HUES6 (cell line): ENCODE results near the gene MAML3.

ENCODE experiments used
- H3K27ac ChIP-seq: 2 replicates; pipeline ENCODE4 v1.7.0; 2013; ENCODE audit warnings: low read depth, mild to moderate bottlenecking, low read length, inconsistent platforms
- H3K27me3 ChIP-seq: 2 replicates; pipeline ENCODE4 v1.6.1; 2013; ENCODE audit warnings: low read length; ENCODE audit not compliant: control insufficient read depth, insufficient read depth
- H3K36me3 ChIP-seq: 2 replicates; pipeline ENCODE4 v1.6.1; 2013; ENCODE audit warnings: low read length; ENCODE audit not compliant: control insufficient read depth, insufficient read depth
- H3K4me1 ChIP-seq: 2 replicates; pipeline ENCODE4 v1.6.1; 2013; ENCODE audit warnings: low read length; ENCODE audit not compliant: control insufficient read depth, insufficient read depth
- H3K4me3 ChIP-seq: 2 replicates; pipeline ENCODE4 v1.5.1; 2013; ENCODE audit warnings: low read depth, low read length
- H3K9ac ChIP-seq: one replicate; pipeline ENCODE4 v1.6.1; 2013; ENCODE audit warnings: mild to moderate bottlenecking, low read length
- H3K9me3 ChIP-seq: 2 replicates; pipeline ENCODE4 v1.6.1; 2013; ENCODE audit warnings: low read depth, low read length; ENCODE audit not compliant: control insufficient read depth, insufficient read depth

The MAML3 gene

DNA sequence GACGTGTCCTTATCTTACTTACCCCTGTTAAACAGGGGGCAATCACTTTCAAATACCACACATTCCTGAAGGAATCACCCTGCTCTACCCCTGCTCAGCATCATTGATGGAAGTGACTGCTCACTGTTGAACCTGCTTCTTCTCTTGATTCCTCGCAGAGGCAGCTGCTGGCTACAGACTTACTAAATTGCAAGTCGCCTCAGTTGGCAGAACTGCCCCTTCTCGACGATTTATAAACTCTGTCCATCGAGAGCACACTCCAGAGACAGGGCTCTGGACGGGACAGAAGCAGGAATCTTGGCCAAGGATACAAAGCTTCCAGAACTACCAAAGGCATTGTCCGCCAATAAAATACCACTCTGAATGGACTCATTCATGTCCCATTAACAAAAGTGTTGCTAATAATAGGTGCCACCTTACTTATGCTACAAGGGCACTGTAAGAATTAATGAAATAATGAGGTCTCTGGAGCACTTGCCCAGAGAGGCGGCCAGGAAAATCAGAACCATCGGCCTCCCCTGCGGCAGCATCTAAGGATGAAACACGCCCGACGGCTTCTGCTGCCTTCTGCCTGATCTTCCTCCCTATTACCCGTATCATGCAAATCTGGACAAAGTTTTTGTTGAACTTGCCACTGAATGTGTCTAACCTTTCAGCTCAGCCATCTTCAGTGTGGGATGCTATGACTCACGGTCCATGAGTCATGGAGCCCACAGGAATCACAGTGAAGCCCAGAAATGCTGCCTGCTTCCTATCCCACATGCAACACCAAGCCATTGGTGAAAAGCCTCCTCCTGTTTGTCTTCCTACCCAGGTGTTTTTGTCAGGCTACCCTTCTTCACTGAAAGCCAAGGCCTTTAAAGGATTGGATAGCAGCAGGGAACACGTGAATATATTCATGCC lies 164.9 kb downstream of the MAML3 start:
- H3K4me1 ChIP-seq, result peaks cover 16% of the 10 kb centered on the region
- H3K9ac ChIP-seq, result no peak overlapping the region
- H3K4me3 ChIP-seq, result no peak overlapping the region
- H3K9me3 ChIP-seq, result no peaks in the 10 kb centered on the region
- no peaks in the 10 kb centered on the region for H3K27me3 ChIP-seq
- H3K36me3 ChIP-seq, result no peaks in the 10 kb centered on the region
- no peak overlapping the region for H3K27ac ChIP-seq

DNA sequence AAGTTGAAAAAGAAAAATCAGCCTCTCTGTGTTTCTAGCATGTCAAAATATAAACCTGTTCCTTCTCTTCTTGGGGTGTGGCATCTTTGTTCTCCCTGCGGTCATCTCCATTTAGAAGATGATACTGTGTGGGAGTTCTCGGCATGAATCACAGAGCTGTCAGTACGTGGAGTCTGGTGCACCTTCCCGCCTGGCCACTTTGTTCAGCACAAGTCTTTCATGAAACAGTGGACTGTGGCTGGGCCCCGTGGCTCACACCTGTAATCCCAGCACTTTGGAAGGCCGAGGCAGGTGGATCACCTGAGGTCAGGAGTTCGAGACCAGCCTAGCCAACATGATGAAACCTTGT lies 166.5 kb downstream of the MAML3 start:
- Histone ChIP-seq H3K4me1 (peaks cover 16% of the 10 kb centered on the region), H3K27me3 (no peaks in the 10 kb centered on the region), H3K9me3 (no peaks in the 10 kb centered on the region), H3K27ac (no peak overlapping the region), H3K4me3 (no peak overlapping the region), H3K9ac (no peak overlapping the region), H3K36me3 (no peaks in the 10 kb centered on the region)

DNA sequence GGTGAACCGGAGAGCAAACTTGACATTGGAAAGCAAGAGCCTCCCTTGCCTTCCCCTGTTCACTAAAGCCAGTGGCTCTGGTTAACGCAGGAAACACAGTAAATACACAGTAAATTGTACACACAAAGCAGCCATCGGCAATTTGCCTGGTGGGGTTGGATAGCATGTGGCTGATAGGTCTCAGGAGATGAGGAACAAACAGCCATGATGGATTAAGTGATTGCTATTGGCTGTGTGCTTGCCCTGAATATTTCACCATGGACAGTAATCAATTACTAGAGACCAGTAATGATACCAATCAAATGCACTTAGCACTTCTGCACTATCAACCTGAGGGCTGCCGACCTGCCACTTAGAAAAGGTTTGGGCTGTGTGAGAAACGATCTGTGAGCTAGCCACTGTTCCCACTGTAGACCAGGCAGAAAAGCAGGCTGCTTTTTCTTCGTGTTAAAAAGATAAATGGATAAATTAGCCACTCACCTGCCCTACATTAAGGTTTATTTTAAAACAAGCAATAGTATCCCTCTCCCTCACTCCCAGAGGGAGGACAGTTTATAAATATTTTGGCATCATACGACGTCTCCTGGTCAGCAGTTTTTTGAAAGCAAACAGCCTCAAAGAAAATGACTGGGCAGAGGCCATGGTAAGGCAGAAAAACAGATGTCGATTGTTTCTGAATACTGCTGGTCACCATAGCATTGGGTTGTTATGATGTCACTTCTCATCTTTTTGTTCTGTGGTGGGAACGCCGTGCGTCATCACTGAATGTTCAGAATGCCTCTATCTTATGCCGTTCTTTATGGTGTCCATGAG lies 167.1 kb downstream of the MAML3 start:
- Histone ChIP-seq H3K9ac (no peak overlapping the region), H3K4me1 (peaks cover 16% of the 10 kb centered on the region), H3K9me3 (no peaks in the 10 kb centered on the region), H3K36me3 (no peaks in the 10 kb centered on the region), H3K27ac (no peak overlapping the region), H3K4me3 (no peak overlapping the region), H3K27me3 (no peaks in the 10 kb centered on the region)

DNA sequence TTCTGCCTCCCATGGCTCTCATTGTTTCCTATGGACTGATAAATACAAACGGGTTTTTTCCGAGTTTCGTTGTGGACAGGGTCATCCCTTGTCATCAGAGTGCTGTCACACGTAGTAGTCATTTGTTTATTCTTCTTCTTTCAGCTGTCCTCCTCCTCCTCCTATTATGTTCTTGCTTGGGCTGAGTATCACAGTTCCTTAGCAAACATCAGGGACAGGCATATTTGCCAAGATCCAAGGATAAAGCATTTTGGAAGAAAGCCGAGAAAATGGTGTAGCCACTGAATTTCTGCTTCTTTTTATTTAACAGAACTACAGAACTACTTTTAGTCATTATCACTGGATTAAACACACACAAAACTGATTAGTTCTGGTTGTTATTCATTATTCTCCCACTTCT lies 167.9 kb downstream of the MAML3 start:
- Histone ChIP-seq H3K9me3 (no peaks in the 10 kb centered on the region), H3K4me3 (no peak overlapping the region), H3K36me3 (no peaks in the 10 kb centered on the region), H3K27me3 (no peaks in the 10 kb centered on the region), H3K4me1 (peaks cover 16% of the 10 kb centered on the region), H3K9ac (no peak overlapping the region), H3K27ac (no peak overlapping the region)

DNA sequence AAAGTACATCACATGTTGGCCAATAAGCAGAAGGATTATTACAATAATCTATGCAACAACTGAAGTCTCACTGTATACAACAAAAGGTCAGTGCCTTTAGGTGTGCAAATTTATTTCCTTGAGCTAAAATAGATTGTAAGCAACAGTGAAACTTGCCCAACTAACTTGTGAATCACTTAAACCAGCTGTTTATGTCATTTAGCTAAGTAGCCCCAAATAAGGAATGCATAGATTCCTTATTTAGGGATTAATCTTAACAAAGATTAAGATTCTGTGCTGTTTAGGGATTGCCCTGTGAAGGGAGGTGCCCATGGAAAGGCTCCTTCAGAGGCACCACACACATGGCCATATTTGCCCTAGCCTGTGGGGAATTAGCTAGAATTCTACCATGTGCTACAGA lies 168.6 kb downstream of the MAML3 start:
- no peak overlapping the region for H3K4me3 ChIP-seq
- no peak overlapping the region for H3K27ac ChIP-seq
- H3K9me3 ChIP-seq, result no peaks in the 10 kb centered on the region
- H3K27me3 ChIP-seq, result no peaks in the 10 kb centered on the region
- no peaks in the 10 kb centered on the region for H3K36me3 ChIP-seq
- H3K4me1 ChIP-seq, result peaks cover 16% of the 10 kb centered on the region
- no peak overlapping the region for H3K9ac ChIP-seq

DNA sequence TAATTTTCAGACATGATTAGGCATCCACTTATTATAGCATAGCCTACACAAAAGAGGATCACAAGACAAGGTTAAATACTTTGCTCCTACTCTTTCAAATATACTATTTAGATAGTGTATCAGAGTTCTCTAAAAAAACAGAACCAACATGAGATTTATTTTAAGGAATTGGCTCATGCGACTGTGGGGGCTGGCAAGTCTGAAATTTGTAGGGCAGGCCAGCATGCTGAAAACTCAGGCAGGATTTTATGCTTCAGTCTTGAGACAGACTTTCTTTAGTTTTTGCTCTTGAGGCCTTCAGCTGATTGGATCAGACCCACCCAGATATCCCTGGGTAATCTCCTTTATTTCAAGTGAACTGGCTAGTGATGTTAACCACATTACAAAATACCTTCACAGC lies 169.5 kb downstream of the MAML3 start:
- no peaks in the 10 kb centered on the region for H3K27me3 ChIP-seq
- H3K4me1 ChIP-seq, result peaks cover 13% of the 10 kb centered on the region
- 0 out of 2 replicates have a peak, but pooled peaks cover 1% of the 10 kb centered on the region for H3K9me3 ChIP-seq
- no peaks in the 10 kb centered on the region for H3K36me3 ChIP-seq
- no peak overlapping the region for H3K4me3 ChIP-seq
- no peak overlapping the region for H3K9ac ChIP-seq
- no peak overlapping the region for H3K27ac ChIP-seq

DNA sequence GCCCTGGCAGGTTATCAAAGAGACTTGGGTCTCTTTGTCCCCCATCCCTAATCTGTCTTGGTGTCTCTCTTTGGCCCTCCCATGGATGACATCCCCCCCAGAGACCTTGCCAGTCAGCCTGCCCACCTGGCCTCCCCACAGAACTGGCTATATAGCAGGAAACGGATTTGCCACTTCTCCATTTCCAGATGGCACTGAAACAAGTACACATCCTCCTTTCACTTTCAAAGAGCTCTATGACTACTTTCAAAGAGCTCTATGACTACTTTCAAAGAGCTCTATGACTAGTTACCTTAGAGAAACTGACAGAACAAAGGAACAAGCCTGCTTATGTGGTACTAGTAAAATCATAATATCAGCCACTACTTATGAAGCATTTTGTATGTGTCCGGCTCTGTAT lies 175.3 kb downstream of the MAML3 start:
- Histone ChIP-seq H3K27me3 (peaks cover 34% of the 10 kb centered on the region), H3K4me1 (no peaks in the 10 kb centered on the region), H3K36me3 (no peaks in the 10 kb centered on the region), H3K4me3 (no peak overlapping the region), H3K9me3 (0 out of 2 replicates have a peak, but pooled peaks cover 2% of the 10 kb centered on the region), H3K9ac (no peak overlapping the region), H3K27ac (no peak overlapping the region)

DNA sequence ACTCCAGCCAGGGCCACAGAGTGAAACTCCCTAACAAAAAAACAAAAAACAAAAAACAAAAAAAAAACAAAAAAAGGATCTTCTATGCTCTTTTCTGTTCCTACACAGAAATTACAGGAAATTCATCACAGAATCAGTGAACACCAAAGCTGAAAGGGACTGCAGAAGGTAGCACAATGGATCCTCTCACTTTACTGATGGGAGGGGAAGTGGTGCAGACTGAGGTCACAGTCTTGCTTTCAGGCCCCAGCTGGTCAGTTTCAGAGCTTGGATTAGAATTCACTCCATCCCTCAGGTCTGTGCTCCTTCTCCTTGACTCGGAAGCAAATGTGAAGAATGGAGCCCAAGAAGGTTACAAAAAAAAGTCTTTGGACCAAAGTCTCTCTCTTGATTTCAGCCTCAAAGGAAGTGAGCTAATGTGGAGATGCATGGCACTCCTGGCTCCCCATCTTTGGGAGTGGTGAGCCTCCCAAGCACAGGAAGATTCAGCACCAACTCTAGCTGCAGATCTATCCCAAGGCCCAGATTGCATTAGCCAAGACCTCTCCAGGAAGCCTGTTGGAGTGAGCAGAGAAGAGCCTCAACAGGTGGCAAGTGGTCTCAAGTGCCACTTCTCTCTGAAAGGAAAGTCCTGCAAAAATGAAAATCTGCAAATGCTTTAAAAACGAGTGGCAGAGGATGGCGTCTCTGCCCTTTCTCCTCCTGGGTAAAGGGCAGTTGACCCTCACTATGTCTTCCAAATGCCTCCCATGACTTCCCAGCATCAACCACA lies 176.0 kb downstream of the MAML3 start:
- Histone ChIP-seq H3K4me1 (no peaks in the 10 kb centered on the region), H3K36me3 (no peaks in the 10 kb centered on the region), H3K27ac (no peak overlapping the region), H3K4me3 (no peak overlapping the region), H3K27me3 (peaks cover 40% of the 10 kb centered on the region), H3K9ac (no peak overlapping the region), H3K9me3 (0 out of 2 replicates have a peak, but pooled peaks cover 2% of the 10 kb centered on the region)

DNA sequence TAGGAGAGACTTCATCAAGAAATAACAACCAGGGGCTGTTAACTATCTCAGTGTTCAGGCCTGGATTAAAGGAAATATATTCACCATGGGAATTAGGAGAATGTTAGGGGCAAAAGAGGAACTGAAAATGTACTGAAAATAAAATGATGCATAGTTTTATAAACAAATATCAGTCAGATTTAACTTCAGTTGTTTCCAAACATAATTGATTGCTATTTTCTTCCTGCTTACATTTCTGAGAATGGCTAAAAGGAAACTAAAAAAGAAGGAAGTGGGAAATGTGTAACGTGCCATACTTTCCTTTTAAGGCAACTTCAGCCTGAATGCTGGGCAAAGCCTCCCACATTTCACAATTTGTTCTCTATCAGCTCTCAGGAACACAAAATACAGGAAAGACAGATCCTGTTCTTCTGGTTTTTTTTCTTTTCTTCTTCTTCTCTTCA lies 178.1 kb downstream of the MAML3 start:
- Histone ChIP-seq H3K27ac (no peak overlapping the region), H3K9me3 (0 out of 2 replicates have a peak, but pooled peaks cover 2% of the 10 kb centered on the region), H3K9ac (no peak overlapping the region), H3K36me3 (no peaks in the 10 kb centered on the region), H3K4me3 (no peak overlapping the region), H3K27me3 (peaks cover 62% of the 10 kb centered on the region), H3K4me1 (no peaks in the 10 kb centered on the region)

DNA sequence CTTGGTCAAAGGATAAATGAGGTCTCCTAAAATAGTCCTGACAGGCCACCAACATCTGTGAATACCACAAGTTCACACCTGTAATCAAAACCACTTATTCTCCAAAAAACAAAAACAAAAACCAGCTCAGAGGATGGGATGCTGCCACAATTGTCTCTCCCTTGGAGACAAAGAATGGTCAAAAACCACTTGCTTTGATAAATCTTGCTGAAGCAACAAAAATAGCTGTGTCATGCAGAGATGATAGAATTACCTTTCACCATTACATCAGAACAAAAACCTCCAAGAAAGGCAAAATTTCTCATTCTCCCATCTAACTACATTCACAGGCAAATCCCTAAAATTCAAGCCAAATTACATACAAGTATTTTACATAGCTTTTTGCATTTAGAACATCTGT lies 180.4 kb downstream of the MAML3 start:
- H3K27me3 ChIP-seq, result peaks cover 84% of the 10 kb centered on the region

More for the DNA sequence above, 180.4 kb downstream of the MAML3 start:
- Histone ChIP-seq H3K4me1 (no peaks in the 10 kb centered on the region), H3K36me3 (no peaks in the 10 kb centered on the region), H3K4me3 (no peak overlapping the region), H3K9ac (no peak overlapping the region), H3K27ac (no peak overlapping the region), H3K9me3 (no peaks in the 10 kb centered on the region)
